SH-SY5Y (cell line): ENCODE results near the gene UBE2F.

Experiments used
- GATA2 ChIP-seq: IDR thresholded peaks from 2 replicates; pipeline ENCODE4 v1.6.1; 2011; ENCODE audit warnings: mild to moderate bottlenecking, low read depth, low read length
- GATA3 ChIP-seq: IDR thresholded peaks from 2 replicates; pipeline ENCODE4 v1.6.1; 2011; ENCODE audit warnings: low read depth, mild to moderate bottlenecking, low read length, moderate library complexity

DNA sequence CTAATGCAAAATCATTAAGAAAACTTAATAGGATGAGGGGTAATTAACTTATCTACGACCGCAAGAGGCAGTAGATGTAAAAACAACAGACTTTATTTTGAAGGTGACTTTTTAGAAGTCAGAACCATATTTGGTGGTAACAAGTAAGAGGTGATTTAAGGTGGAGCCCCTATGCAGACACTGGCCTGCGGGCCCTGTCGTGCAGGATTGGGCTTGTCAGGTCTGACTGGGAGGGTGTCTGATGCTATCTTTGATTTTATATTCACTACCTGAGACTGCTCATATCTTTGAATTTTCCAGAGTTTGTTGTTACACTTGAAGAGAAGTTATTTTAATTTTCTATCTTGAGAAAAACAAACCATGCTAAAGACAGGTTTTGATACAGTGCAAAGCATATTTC, 64.9 kb downstream of the UBE2F start:
- no peak for TF ChIP-seq GATA3
- no peak for TF ChIP-seq GATA2
